IMR-90 (cell line): ENCODE results near the gene ERC2.

ENCODE experiments used
- POLR2A ChIP-seq: IDR thresholded peaks from 2 replicates; pipeline ENCODE4 v1.6.1; 2012; ENCODE audit warnings: mild to moderate bottlenecking, low read depth, low read length
- RAD21 ChIP-seq: IDR thresholded peaks from 2 replicates; pipeline ENCODE4 v1.6.1; 2012; ENCODE audit warnings: low read length, improper control_type of control experiment

DNA sequence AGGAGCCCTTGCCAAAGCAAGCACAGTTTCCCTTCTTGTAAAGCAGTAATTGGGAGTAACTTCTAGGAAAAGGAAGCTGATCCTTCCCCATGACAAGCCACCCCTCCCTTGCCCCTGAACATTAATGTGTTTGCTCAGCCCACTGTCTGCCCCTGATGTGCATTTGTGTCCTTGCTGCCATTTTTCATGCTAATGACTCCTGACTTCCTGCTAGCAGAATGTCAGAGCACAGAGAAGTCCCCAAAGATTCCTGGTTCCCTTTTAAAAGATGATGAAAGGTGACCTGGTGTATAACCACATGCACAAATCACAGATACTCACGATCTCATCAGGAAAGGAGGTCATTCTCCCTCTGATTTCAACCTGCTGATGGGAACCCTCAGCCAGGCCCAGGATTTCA lies 936.9 kb downstream of the ERC2 start:
- TF ChIP-seq RAD21 = no peak
- TF ChIP-seq POLR2A = no peak
